ENCODE results near the gene RPL32.
"Not testable (repeated sequence)": the region's sequence is repeated elsewhere in the genome, so short reads cannot be mapped to it uniquely, and the experiment has no call there.

RPL32 gene

DNA sequence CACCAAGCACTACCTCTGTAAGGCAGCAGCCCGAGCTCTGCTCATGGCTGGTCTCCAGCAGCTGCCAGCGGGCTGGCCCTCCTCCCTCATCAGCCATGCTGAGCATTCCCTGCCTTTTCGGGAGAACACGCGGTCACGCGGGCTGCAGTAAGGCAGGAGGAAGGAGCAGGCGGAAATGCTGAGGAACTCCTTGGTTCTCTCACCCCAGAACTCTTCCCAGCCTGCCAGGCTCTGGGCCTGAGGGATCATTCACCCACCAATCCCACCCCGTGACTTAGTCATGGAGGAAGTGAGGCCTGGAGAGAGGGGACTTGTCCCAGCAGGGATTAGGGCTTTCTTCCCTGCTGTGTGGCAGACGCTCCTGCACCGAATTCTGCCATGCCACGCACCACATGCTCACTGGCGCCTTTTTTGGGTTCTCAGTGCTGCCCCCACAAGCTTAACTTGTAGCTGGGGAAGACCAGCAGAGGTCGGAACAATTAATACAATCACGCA, 42.9 kb upstream of the RPL32 start:
- ChIA-PET POLR2A (no interaction called here), CTCF (interaction anchor here (1.3 to 3.6 kb wide), 3 partner anchors 8 to 14 kb away, joined by 3 to 16 read pairs (median 5); no protein-coding TSS in a partner anchor)
- 91% methylated on average over 7 of the region's 15 CpGs for WGBS (ENCODE audit: insufficient coverage)
- no peak overlapping the region for H3K4me3 ChIP-seq (ENCODE audit: control insufficient read depth in 1 of 7, extremely low read depth in 1 of 7, insufficient read depth in 4 of 7, low read depth in 2 of 7, low read length in 6 of 7)
- no peaks in the 10 kb centered on the region for H3K27me3 ChIP-seq (replicated peaks in 2 of 5; ENCODE audit: control insufficient read depth in 4 of 5, insufficient read depth in 5 of 5, low read length in 4 of 5)
- H3K27ac ChIP-seq (ENCODE audit: insufficient read depth in 1 of 2, low read depth in 1 of 2, low read length in 2 of 2, poor library complexity in 1 of 2, severe bottlenecking in 2 of 2): no peak overlapping the region
- H3K9me3 ChIP-seq (ENCODE audit: control extremely low read depth in 1 of 5, control insufficient read depth in 4 of 5, insufficient read depth in 2 of 5, low read depth in 1 of 5, low read length in 4 of 5): no peaks in the 10 kb centered on the region
- H3K4me1 ChIP-seq (ENCODE audit: control extremely low read depth in 1 of 4, control insufficient read depth in 4 of 4, insufficient read depth in 4 of 4, low read length in 3 of 4): peaks cover 3 to 8% (median 8%) of the 10 kb centered on the region in 4 experiments
- no peaks in the 10 kb centered on the region for H3K36me3 ChIP-seq (ENCODE audit: control insufficient read depth in 4 of 4, insufficient read depth in 4 of 4, low read length in 3 of 4)
- DNase-seq: no peak

DNA sequence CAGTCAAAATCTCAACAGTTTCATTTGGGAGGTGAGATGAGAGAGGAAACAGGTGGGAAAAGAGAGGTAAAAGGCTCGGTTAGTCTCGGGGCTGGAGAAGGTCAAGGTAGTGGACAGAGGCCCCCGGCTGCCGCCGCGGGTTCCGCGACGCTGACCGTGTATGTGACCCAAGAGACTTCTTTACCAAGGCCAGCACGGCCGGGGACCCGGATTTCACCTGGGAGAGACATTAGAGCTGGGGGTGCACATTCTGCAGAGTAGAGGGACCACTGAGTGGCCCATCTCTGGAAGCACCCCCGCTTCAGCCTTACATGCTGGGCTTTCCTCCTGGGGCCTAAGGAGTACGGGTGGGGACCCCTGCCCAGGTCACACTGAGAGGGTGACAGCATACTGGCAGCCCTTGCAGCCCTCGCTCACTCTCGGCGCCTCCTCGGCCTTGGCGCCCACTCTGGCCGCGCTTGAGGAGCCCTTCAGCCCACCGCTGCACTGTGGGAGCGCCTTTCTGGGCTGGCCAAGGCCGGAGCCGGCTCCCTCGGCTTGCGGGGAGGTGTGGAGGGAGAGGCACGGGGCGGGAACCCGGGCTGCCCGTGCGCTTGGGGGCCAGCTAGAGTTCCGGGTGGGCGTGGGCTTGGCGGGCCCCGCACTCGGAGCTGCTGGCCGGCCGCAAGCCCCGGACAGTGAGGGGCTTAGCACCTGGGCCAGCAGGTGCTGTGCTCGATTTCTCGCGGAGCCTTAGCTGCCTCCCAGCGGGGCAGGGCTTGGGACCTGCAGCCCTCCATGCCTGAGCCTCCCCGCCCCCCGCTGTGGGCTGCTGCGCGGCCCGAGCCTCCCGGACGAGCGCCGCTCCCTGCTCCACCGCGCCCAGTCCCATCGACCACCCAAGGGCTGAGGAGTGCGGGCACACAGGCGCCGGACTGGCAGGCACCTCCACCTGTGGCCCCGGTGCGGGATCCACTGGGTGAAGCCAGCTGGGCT, 41.3 kb upstream of the RPL32 start:
- WGBS (ENCODE audit: insufficient coverage): 95% methylated on average over 55 of the region's 62 CpGs

DNA sequence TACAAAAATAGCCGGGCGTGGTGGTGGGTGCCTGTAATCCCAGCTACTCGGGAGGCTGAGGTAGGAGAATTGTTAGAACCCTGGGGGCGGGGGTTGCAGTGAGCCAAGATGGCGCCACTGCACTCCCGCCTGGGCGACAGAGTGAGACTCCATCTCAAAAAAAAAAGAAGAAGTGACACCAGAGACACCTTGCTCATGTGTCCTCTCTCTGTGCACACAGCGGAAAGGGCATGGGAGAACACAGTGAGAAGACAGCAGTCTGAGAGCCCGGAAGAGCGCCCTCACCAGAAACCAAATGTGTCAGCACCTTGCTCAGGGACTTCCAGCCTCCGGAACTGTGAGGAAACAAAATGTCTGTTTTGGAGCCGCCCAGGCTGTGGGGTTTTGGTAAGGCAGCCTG, 40.5 kb upstream of the RPL32 start:
- H3K27me3 ChIP-seq (replicated peaks in 2 of 5; ENCODE audit: control insufficient read depth in 4 of 5, insufficient read depth in 5 of 5, low read length in 4 of 5); POLR2A ChIA-PET; H3K9me3 ChIP-seq (ENCODE audit: control extremely low read depth in 1 of 5, control insufficient read depth in 4 of 5, insufficient read depth in 2 of 5, low read depth in 1 of 5, low read length in 4 of 5); H3K27ac ChIP-seq (ENCODE audit: insufficient read depth in 1 of 2, low read depth in 1 of 2, low read length in 2 of 2, poor library complexity in 1 of 2, severe bottlenecking in 2 of 2); H3K4me3 ChIP-seq (ENCODE audit: control insufficient read depth in 1 of 7, extremely low read depth in 1 of 7, insufficient read depth in 4 of 7, low read depth in 2 of 7, low read length in 6 of 7); DNase-seq; H3K36me3 ChIP-seq (ENCODE audit: control insufficient read depth in 4 of 4, insufficient read depth in 4 of 4, low read length in 3 of 4): not testable (repeated sequence)
- peaks cover 3 to 21% (median 15%) of the 10 kb centered on the region in 4 experiments for H3K4me1 ChIP-seq (ENCODE audit: control extremely low read depth in 1 of 4, control insufficient read depth in 4 of 4, insufficient read depth in 4 of 4, low read length in 3 of 4)
- WGBS (ENCODE audit: insufficient coverage): 100% methylated on average over 11 of the region's 12 CpGs
- CTCF ChIA-PET: interaction anchor here (1.3 to 2.2 kb wide), 2 partner anchors 10 to 13 kb away, joined by 3 to 5 read pairs; no protein-coding TSS in a partner anchor

More for the DNA sequence above, 41.3 kb upstream of the RPL32 start:
- Histone ChIP-seq H3K36me3 (ENCODE audit: control insufficient read depth in 4 of 4, insufficient read depth in 4 of 4, low read length in 3 of 4) (no peaks in the 10 kb centered on the region), H3K4me3 (ENCODE audit: control insufficient read depth in 1 of 7, extremely low read depth in 1 of 7, insufficient read depth in 4 of 7, low read depth in 2 of 7, low read length in 6 of 7) (no peak overlapping the region), H3K4me1 (ENCODE audit: control extremely low read depth in 1 of 4, control insufficient read depth in 4 of 4, insufficient read depth in 4 of 4, low read length in 3 of 4) (peaks cover 3 to 18% (median 15%) of the 10 kb centered on the region in 4 experiments), H3K9me3 (ENCODE audit: control extremely low read depth in 1 of 5, control insufficient read depth in 4 of 5, insufficient read depth in 2 of 5, low read depth in 1 of 5, low read length in 4 of 5) (no peaks in the 10 kb centered on the region), H3K27ac (ENCODE audit: insufficient read depth in 1 of 2, low read depth in 1 of 2, low read length in 2 of 2, poor library complexity in 1 of 2, severe bottlenecking in 2 of 2) (no peak overlapping the region), H3K27me3 (replicated peaks in 2 of 5; ENCODE audit: control insufficient read depth in 4 of 5, insufficient read depth in 5 of 5, low read length in 4 of 5) (no peaks in the 10 kb centered on the region)
- DNase-seq: no peak
- ChIA-PET POLR2A (no interaction called here), CTCF (interaction anchor here (1.3 to 3.6 kb wide), 3 partner anchors 9 to 15 kb away, joined by 3 to 16 read pairs (median 5); no protein-coding TSS in a partner anchor)

DNA sequence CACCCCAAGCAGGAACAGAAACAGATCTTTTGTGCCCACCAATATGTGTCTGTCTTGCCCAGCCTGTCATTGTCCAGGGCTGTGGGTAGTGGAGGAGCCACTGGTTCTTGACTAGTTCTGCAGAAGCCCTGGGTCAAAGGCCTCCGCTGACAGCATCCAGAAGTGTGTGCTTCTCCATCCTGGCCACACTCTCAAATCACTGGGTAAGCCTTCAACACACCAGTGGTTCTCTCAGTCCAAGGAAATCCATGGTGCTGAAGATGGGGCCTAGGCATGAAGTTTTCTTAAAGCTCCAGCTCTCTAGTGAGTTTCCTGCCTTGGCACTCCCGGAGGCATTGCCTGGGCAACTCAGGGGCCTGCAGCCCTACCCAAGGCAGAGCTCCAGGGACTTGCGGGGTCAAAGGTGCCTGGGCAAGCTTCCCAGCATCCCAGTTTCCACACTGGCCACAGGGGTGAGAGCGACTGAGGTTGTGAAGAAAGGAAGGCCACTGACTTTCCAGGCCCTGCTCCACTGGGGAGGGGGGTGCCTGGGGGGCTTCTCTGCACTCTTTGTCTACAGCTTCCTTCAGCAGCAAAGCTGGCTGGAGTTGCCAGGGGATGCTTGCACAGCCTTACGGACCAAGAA, 37.9 kb upstream of the RPL32 start:
- ChIA-PET CTCF (interaction anchor here (0.8 to 2.1 kb wide), 5 partner anchors 10 to 105 kb away, joined by 3 to 8 read pairs (median 4); no protein-coding TSS in a partner anchor), POLR2A (no interaction called here)
- H3K27ac ChIP-seq (ENCODE audit: insufficient read depth in 1 of 2, low read depth in 1 of 2, low read length in 2 of 2, poor library complexity in 1 of 2, severe bottlenecking in 2 of 2): no peak overlapping the region
- H3K4me3 ChIP-seq (ENCODE audit: control insufficient read depth in 1 of 7, extremely low read depth in 1 of 7, insufficient read depth in 4 of 7, low read depth in 2 of 7, low read length in 6 of 7): no peak overlapping the region
- no peak for DNase-seq
- H3K9me3 ChIP-seq (ENCODE audit: control extremely low read depth in 1 of 5, control insufficient read depth in 4 of 5, insufficient read depth in 2 of 5, low read depth in 1 of 5, low read length in 4 of 5): no peaks in the 10 kb centered on the region
- WGBS (ENCODE audit: insufficient coverage): 96% methylated on average over 5 of the region's 5 CpGs
- no peaks in the 10 kb centered on the region for H3K27me3 ChIP-seq (replicated peaks in 2 of 5; ENCODE audit: control insufficient read depth in 4 of 5, insufficient read depth in 5 of 5, low read length in 4 of 5)
- no peaks in the 10 kb centered on the region for H3K36me3 ChIP-seq (ENCODE audit: control insufficient read depth in 4 of 4, insufficient read depth in 4 of 4, low read length in 3 of 4)
- H3K4me1 ChIP-seq (ENCODE audit: control extremely low read depth in 1 of 4, control insufficient read depth in 4 of 4, insufficient read depth in 4 of 4, low read length in 3 of 4): peaks cover 0 to 20% (median 19%) of the 10 kb centered on the region in 4 experiments

DNA sequence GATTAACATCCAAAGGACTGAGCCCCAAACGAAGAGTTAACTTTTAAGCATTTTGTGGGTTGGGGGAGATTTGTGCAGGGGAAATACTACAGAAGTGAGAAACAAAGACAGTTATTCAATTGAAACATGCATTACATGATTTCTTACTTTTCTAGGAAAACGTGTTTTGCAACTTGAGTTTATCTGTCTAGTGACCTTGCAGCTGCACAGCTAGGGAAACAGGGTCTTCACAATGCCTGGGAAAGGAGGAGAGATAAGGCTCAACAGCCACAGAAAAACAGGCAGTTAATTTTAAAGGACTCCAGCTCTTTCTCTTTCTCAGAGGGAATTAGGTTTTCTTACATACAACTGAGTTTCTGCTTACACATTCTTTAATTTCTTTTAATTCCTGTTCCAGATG, 37.4 kb upstream of the RPL32 start:
- H3K9me3 ChIP-seq (ENCODE audit: control extremely low read depth in 1 of 5, control insufficient read depth in 4 of 5, insufficient read depth in 2 of 5, low read depth in 1 of 5, low read length in 4 of 5); H3K4me3 ChIP-seq (ENCODE audit: control insufficient read depth in 1 of 7, extremely low read depth in 1 of 7, insufficient read depth in 4 of 7, low read depth in 2 of 7, low read length in 6 of 7); H3K36me3 ChIP-seq (ENCODE audit: control insufficient read depth in 4 of 4, insufficient read depth in 4 of 4, low read length in 3 of 4); DNase-seq; H3K27me3 ChIP-seq (replicated peaks in 2 of 5; ENCODE audit: control insufficient read depth in 4 of 5, insufficient read depth in 5 of 5, low read length in 4 of 5); POLR2A ChIA-PET: not testable (repeated sequence)
- peak overlapping the region in 1 of 2 experiments; percentile 22 for H3K27ac ChIP-seq (ENCODE audit: insufficient read depth in 1 of 2, low read depth in 1 of 2, low read length in 2 of 2, poor library complexity in 1 of 2, severe bottlenecking in 2 of 2)
- WGBS (ENCODE audit: insufficient coverage): 0% methylated on average over 1 of the region's 2 CpGs
- CTCF ChIA-PET: interaction anchor here (1.1 to 2.1 kb wide), 4 partner anchors 11 to 105 kb away, joined by 3 to 8 read pairs (median 4); no protein-coding TSS in a partner anchor
- H3K4me1 ChIP-seq (ENCODE audit: control extremely low read depth in 1 of 4, control insufficient read depth in 4 of 4, insufficient read depth in 4 of 4, low read length in 3 of 4): peaks cover 0 to 20% (median 19%) of the 10 kb centered on the region in 4 experiments

DNA sequence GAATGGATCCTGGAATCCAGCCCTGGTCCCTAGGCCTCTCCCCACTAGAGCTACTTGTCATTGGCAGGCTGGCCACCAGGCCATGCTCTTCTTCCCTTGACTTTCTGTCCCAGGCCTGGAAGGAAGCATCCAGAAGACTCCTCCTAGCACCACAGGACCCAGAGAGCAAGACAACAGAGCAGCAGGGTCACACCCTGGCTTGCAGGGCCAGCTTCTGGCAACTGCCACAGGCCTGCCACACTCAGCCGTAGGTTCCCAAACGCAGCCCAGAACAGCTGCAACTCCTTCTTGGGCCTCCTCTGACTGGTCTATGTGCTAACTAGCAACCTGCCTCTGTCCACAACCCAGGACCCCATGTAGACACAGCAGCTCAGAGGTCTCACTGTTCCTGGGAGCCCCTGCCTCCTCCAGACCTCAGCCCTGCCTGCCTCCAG, 36.8 kb upstream of the RPL32 start:
- ChIA-PET POLR2A (no interaction called here), CTCF (interaction anchor here (0.7 to 2.1 kb wide), 5 partner anchors 10 to 106 kb away, joined by 3 to 8 read pairs (median 4); partner anchors contain the start of gene RPL32)
- Histone ChIP-seq H3K27me3 (replicated peaks in 2 of 5; ENCODE audit: control insufficient read depth in 4 of 5, insufficient read depth in 5 of 5, low read length in 4 of 5) (no peaks in the 10 kb centered on the region), H3K27ac (ENCODE audit: insufficient read depth in 1 of 2, low read depth in 1 of 2, low read length in 2 of 2, poor library complexity in 1 of 2, severe bottlenecking in 2 of 2) (peak overlapping the region in 1 of 2 experiments; percentile 22), H3K4me1 (ENCODE audit: control extremely low read depth in 1 of 4, control insufficient read depth in 4 of 4, insufficient read depth in 4 of 4, low read length in 3 of 4) (peaks cover 0 to 20% (median 19%) of the 10 kb centered on the region in 4 experiments), H3K4me3 (ENCODE audit: control insufficient read depth in 1 of 7, extremely low read depth in 1 of 7, insufficient read depth in 4 of 7, low read depth in 2 of 7, low read length in 6 of 7) (no peak overlapping the region), H3K36me3 (ENCODE audit: control insufficient read depth in 4 of 4, insufficient read depth in 4 of 4, low read length in 3 of 4) (no peaks in the 10 kb centered on the region), H3K9me3 (ENCODE audit: control extremely low read depth in 1 of 5, control insufficient read depth in 4 of 5, insufficient read depth in 2 of 5, low read depth in 1 of 5, low read length in 4 of 5) (no peaks in the 10 kb centered on the region)
- 96% methylated on average over 2 of the region's 2 CpGs for WGBS (ENCODE audit: insufficient coverage)
- no peak for DNase-seq
